Urinary bladder (tissue), 4 donors: ENCODE data around the gene GNS. TPM values are rescaled to one million over a fixed set of nuclear protein-coding genes. Genes with fewer than 3 reads are reported as not detected.
"Not testable (repeated sequence)": the region's sequence is repeated elsewhere in the genome, so short reads cannot be mapped to it uniquely, and the experiment has no call there.

Experiments
- DNase-seq: peaks from one replicate; pipeline ENCODE4 v3.0.0-alpha.2; 2015; ENCODE audit errors: extremely low spot score
- H3K27ac ChIP-seq: one replicate; pipeline ENCODE4 v1.5.1; 2013; ENCODE audit warnings: low read depth, mild to moderate bottlenecking, moderate library complexity
- H3K36me3 ChIP-seq: one replicate; pipeline ENCODE4 v1.6.1; 2013; ENCODE audit warnings: mild to moderate bottlenecking, moderate library complexity; ENCODE audit not compliant: insufficient read depth
- H3K4me1 ChIP-seq: one replicate; pipeline ENCODE4 v1.6.1; 2013; ENCODE audit warnings: mild to moderate bottlenecking, moderate library complexity; ENCODE audit not compliant: insufficient read depth
- H3K4me3 ChIP-seq: one replicate; pipeline ENCODE4 v1.5.1; 2013; ENCODE audit warnings: low read depth, low read length
- WGBS: extraction: QIAGEN DNeasy Blood & Tissue Kit; methylation state at CpG from one replicate; pipeline ENCODE4 v1.1.7; 2013; 5-methylcytosine and 5-hydroxymethylcytosine counted together
- polyA plus RNA-seq: library from polyadenylated mRNA; stranded (reverse); fragments of 200-250 nt; gene quantifications from one replicate; pipeline ENCODE4 v1.2.3, GENCODE V29; 2013
- total RNA-seq: library from RNA; depleted of rRNA; stranded (reverse); fragments of >200 nt; gene quantifications from one replicate; pipeline ENCODE4 v1.2.3, GENCODE V29; 2014
- donor health status: healthy with polysubstance abuse.
- donor health status: healthy.

Gene GNS
- total and polyA plus RNA-seq, 2 donors: 82.0 to 120 TPM

GRCh38 chr12:64691795-64692583, 67.2 kb downstream of the GNS start:
- WGBS: 39% methylated on average over 2 of the region's 2 CpGs

GRCh38 chr12:64691227-64691794, 67.9 kb downstream of the GNS start:
- no peaks in the 10 kb centered on the region for H3K4me1 ChIP-seq
- H3K4me3 ChIP-seq: no peak overlapping the region
- no peak for DNase-seq
- no peak overlapping the region for H3K27ac ChIP-seq
- 82% methylated on average over 6 of the region's 6 CpGs for WGBS
- no peaks in the 10 kb centered on the region for H3K36me3 ChIP-seq

More at GRCh38 chr12:64691795-64692583, 67.2 kb downstream of the GNS start:
- Histone ChIP-seq H3K27ac (no peak overlapping the region), H3K36me3 (no peaks in the 10 kb centered on the region), H3K4me1 (no peaks in the 10 kb centered on the region), H3K4me3 (no peak overlapping the region)
- DNase-seq: no peak

GRCh38 chr12:64690236-64690635, 69.0 kb downstream of the GNS start:
- 98% methylated on average over 6 of the region's 6 CpGs for WGBS
- not testable (repeated sequence) for H3K36me3 ChIP-seq, H3K27ac ChIP-seq, H3K4me1 ChIP-seq, H3K4me3 ChIP-seq, DNase-seq

- no peak for DNase-seq
- H3K4me1 ChIP-seq: no peaks in the 10 kb centered on the region
- H3K27ac ChIP-seq: no peak overlapping the region
- H3K4me3 ChIP-seq: no peak overlapping the region
- no peaks in the 10 kb centered on the region for H3K36me3 ChIP-seq
- WGBS: 81% methylated on average over 7 of the region's 7 CpGs
Observed at GRCh38 chr12:64688715-64689114, 70.5 kb downstream of the GNS start.

- 40% methylated on average over 6 of the region's 6 CpGs for WGBS
- Histone ChIP-seq H3K4me1 (no peaks in the 10 kb centered on the region), H3K27ac (no peak overlapping the region), H3K36me3 (no peaks in the 10 kb centered on the region), H3K4me3 (no peak overlapping the region)
- DNase-seq: no peak
Observed at GRCh38 chr12:64688219-64688618, 71.0 kb downstream of the GNS start.

- Histone ChIP-seq H3K4me1 (no peaks in the 10 kb centered on the region), H3K4me3 (no peak overlapping the region), H3K36me3 (no peaks in the 10 kb centered on the region), H3K27ac (no peak overlapping the region)
- 38% methylated on average over 5 of the region's 5 CpGs for WGBS
- DNase-seq: no peak
Observed at GRCh38 chr12:64687816-64688215, 71.4 kb downstream of the GNS start.

- no peak for DNase-seq
- Histone ChIP-seq H3K4me1 (no peaks in the 10 kb centered on the region), H3K4me3 (no peak overlapping the region), H3K27ac (no peak overlapping the region), H3K36me3 (no peaks in the 10 kb centered on the region)
- 94% methylated on average over 15 of the region's 15 CpGs for WGBS
Observed at GRCh38 chr12:64685605-64686004, 73.6 kb downstream of the GNS start.

GRCh38 chr12:64685050-64685449, 74.2 kb downstream of the GNS start:
- H3K4me3 ChIP-seq: no peak overlapping the region
- no peak overlapping the region for H3K27ac ChIP-seq
- no peaks in the 10 kb centered on the region for H3K4me1 ChIP-seq
- no peaks in the 10 kb centered on the region for H3K36me3 ChIP-seq
- 96% methylated on average over 6 of the region's 6 CpGs for WGBS
- no peak for DNase-seq

- no peak for DNase-seq
- 91% methylated on average over 10 of the region's 10 CpGs for WGBS
- no peak overlapping the region for H3K4me3 ChIP-seq
- no peaks in the 10 kb centered on the region for H3K4me1 ChIP-seq
- no peaks in the 10 kb centered on the region for H3K36me3 ChIP-seq
- no peak overlapping the region for H3K27ac ChIP-seq
Observed at GRCh38 chr12:64683816-64684543, 75.2 kb downstream of the GNS start.

- no peak for DNase-seq
- no peaks in the 10 kb centered on the region for H3K4me1 ChIP-seq
- no peak overlapping the region for H3K4me3 ChIP-seq
- no peak overlapping the region for H3K27ac ChIP-seq
- no peaks in the 10 kb centered on the region for H3K36me3 ChIP-seq
- 22% methylated on average over 6 of the region's 6 CpGs for WGBS
Observed at GRCh38 chr12:64682572-64683277, 76.5 kb downstream of the GNS start.

GRCh38 chr12:64681200-64682052, 77.8 kb downstream of the GNS start:
- DNase-seq: no peak
- H3K4me1 ChIP-seq: no peaks in the 10 kb centered on the region
- WGBS: 68% methylated on average over 5 of the region's 5 CpGs
- no peak overlapping the region for H3K4me3 ChIP-seq
- H3K27ac ChIP-seq: peak overlapping the region; percentile 59
- no peaks in the 10 kb centered on the region for H3K36me3 ChIP-seq

- Histone ChIP-seq H3K4me3 (no peak overlapping the region), H3K4me1 (peaks cover 2% of the 10 kb centered on the region), H3K27ac (peak overlapping the region; percentile 45), H3K36me3 (no peaks in the 10 kb centered on the region)
- DNase-seq: no peak
- 90% methylated on average over 4 of the region's 4 CpGs for WGBS
Observed at GRCh38 chr12:64680235-64680634, 79.0 kb downstream of the GNS start.
